HepG2 (cell line): ENCODE data around the gene SLC9A5. TPM values are rescaled to one million over a fixed set of nuclear protein-coding genes. Genes with fewer than 3 reads are reported as not detected.

Experiments used
- ATAC-seq: fragments of 200-7000 bp; cut with Tn5 transposase; 3 replicates; pipeline ENCODE4 v1.9.1; 2020; ENCODE audit warnings: mild to moderate bottlenecking, moderate library complexity
- BruUV-seq: library from RNA; stranded (reverse); fragments of 400-500 nt; replicated peaks from 2 replicates; lab custom pipeline; 2021; lab: Mats Ljungman, UMichigan
- CTCF ChIA-PET: fragments of 300-600 bp; formaldehyde crosslinking; extraction: SDS; loops from one replicate; lab custom pipeline; 2021; ENCODE audit warnings: low total read pairs, inconsistent platforms, low intra/inter-chr PET ratio; lab: Yijun Ruan, JAX
- POLR2A ChIA-PET: fragments of 350-600 bp; sonication (Branson Sonifier 250); formaldehyde crosslinking; loops from one replicate; lab custom pipeline; 2020; ENCODE audit warnings: antibody characterized with exemption, inconsistent platforms; lab: Yijun Ruan, JAX
- DNase-seq: peaks from one replicate; pipeline ENCODE4 v3.0.0-alpha.2; 2015; ENCODE audit warnings: low spot score
- FAIRE-seq: peaks from 3 replicates; lab custom pipeline; 2011; peaks lifted over from hg19 to GRCh38; lab: Jason Lieb, UNC
- H2AFZ ChIP-seq: one replicate; pipeline ENCODE4 v1.6.1; 2011; ENCODE audit warnings: low read length, inconsistent platforms
- H3K27ac ChIP-seq: fragments of 300-600 bp; 3 replicates; pipeline ENCODE4 v1.8.0; 2011; ENCODE audit warnings: mixed run types, mild to moderate bottlenecking, mixed read lengths, low read length, inconsistent platforms; ENCODE audit not compliant: insufficient read depth; ENCODE audit errors: extremely low read length
- H3K27me3 ChIP-seq, 2 experiments: fragments of 200-600 bp in 1 of 2; 2 replicates in 1 of 2; 3 replicates in 1 of 2; pipeline versions ENCODE4 v1.6.0 to v1.8.0; 2011; ENCODE audit warnings: low read length in 2 of 2, mild to moderate bottlenecking in 2 of 2, moderate library complexity in 2 of 2, inconsistent platforms in 1 of 2; ENCODE audit not compliant: insufficient read depth in 2 of 2, control insufficient read depth in 1 of 2
- H3K36me3 ChIP-seq, 2 experiments: fragments of 200-600 bp in 1 of 2; replicated peaks in 1 of 2; 2 replicates in 1 of 2; 3 replicates in 1 of 2; pipeline versions ENCODE4 v1.5.1 to v1.8.0; 2011; ENCODE audit warnings: low read length in 2 of 2, inconsistent platforms in 1 of 2; ENCODE audit not compliant: insufficient read depth in 2 of 2, control insufficient read depth in 1 of 2
- H3K4me1 ChIP-seq: 2 replicates; pipeline ENCODE4 v1.5.1; 2012; ENCODE audit warnings: low read length, inconsistent platforms; ENCODE audit not compliant: insufficient read depth
- H3K4me2 ChIP-seq: 2 replicates; pipeline ENCODE4 v1.6.0; 2011; ENCODE audit warnings: low read depth, low read length, inconsistent platforms
- H3K4me3 ChIP-seq, 3 experiments: fragments of 200-600 bp in 1 of 3; sonication (generic), shearing (Covaris generic) in 1 of 3; replicated peaks in 1 of 3; 2 replicates each; pipeline ENCODE4 v1.5.1; 2011 to 2016; ENCODE audit warnings: low read length in 3 of 3, inconsistent platforms in 2 of 3, low read depth in 2 of 3, mild to moderate bottlenecking in 2 of 3, control low read depth in 1 of 3, mixed read lengths in 1 of 3; ENCODE audit not compliant: insufficient read depth in 1 of 3
- H3K79me2 ChIP-seq: one replicate; pipeline ENCODE4 v1.6.1; 2011; ENCODE audit warnings: low read length, inconsistent platforms; ENCODE audit not compliant: insufficient read depth
- H3K9ac ChIP-seq: 2 replicates; pipeline ENCODE4 v1.6.0; 2011; ENCODE audit warnings: mild to moderate bottlenecking, low read depth, low read length, inconsistent platforms; ENCODE audit not compliant: insufficient read depth
- H3K9me3 ChIP-seq: 2 replicates; pipeline ENCODE4 v1.5.1; 2012; ENCODE audit warnings: mild to moderate bottlenecking, low read length
- H4K20me1 ChIP-seq: 2 replicates; pipeline ENCODE4 v1.6.0; 2011; ENCODE audit warnings: inconsistent platforms, mild to moderate bottlenecking, low read length, moderate library complexity; ENCODE audit not compliant: insufficient read depth
- HOXA5 ChIP-seq: sonication (generic); formaldehyde crosslinking; IDR thresholded peaks from 2 replicates; pipeline ENCODE4 v1.4.0; 2020; ENCODE audit warnings: missing genetic modification reagents
- MYNN ChIP-seq: sonication (generic); formaldehyde crosslinking; IDR thresholded peaks from 2 replicates; pipeline ENCODE4 v1.4.0; 2020; ENCODE audit warnings: mild to moderate bottlenecking, low read depth, missing genetic modification reagents
- ONECUT2 ChIP-seq: sonication (generic); formaldehyde crosslinking; IDR thresholded peaks from 2 replicates; pipeline ENCODE4 v1.4.0; 2020; ENCODE audit warnings: missing genetic modification reagents
- TEAD2 ChIP-seq: sonication (generic); formaldehyde crosslinking; IDR thresholded peaks from 2 replicates; pipeline ENCODE4 v1.9.0; 2021; ENCODE audit warnings: missing genetic modification reagents
- ZFAT ChIP-seq: sonication (generic); formaldehyde crosslinking; conservative IDR thresholded peaks from 2 replicates; pipeline ENCODE4 v1.8.1; 2023; ENCODE audit warnings: missing genetic modification reagents, inconsistent platforms
- WGBS: methylation state at CpG from one replicate; pipeline ENCODE4 v1.1.6; 2017; ENCODE audit warnings: low lambda C conversion rate; 5-methylcytosine and 5-hydroxymethylcytosine counted together
- in situ Hi-C: cut with HindIII; loops from 2 replicates; pipeline ENCODE4 v1.10.0; 2017; ENCODE audit warnings: low pct_unique_long_range_greater_than_20kb; ENCODE audit not compliant: extremely low pct_ligation_motif_present
- intact Hi-C: fragments of 100-400 bp; cut with micrococcal nuclease; formaldehyde crosslinking; loops from one replicate; pipeline ENCODE4 v1.10.0; 2022; ENCODE audit not compliant: unreplicated experiment
- polyA plus RNA-seq, 8 experiments: library from polyadenylated mRNA; depleted of rRNA in 3 of 8; stranded (reverse) in 7 of 8; unstranded in 1 of 8; fragments of >200 nt; fragmentation: Illumina TruSeq in 4 of 8; extraction: Trizol in 4 of 8; gene quantifications; 2 replicates each; pipeline versions ENCODE4 v1.2.1 to v1.2.3, GENCODE V29; 2011 to 2016; ENCODE audit warnings: low read depth in 4 of 8, missing spikeins in 1 of 8, mixed read lengths in 1 of 8; ENCODE audit not compliant: insufficient read depth in 1 of 8
- total RNA-seq, 5 experiments: library from RNA; depleted of rRNA; stranded (reverse); fragments of >200 nt; fragmentation: Illumina TruSeq; extraction: Trizol; gene quantifications; 2 replicates each; pipeline ENCODE4 v1.2.3, GENCODE V29; 2016; ENCODE audit warnings: low read depth in 1 of 5
- TF ChIP-seq, protein P1 (sequence below): sonication (generic); formaldehyde crosslinking; IDR thresholded peaks from 2 replicates; pipeline ENCODE4 v1.4.0; 2020; ENCODE audit warnings: missing genetic modification reagents
- TF ChIP-seq, protein P2 (sequence below): sonication (generic); formaldehyde crosslinking; IDR thresholded peaks from 2 replicates; pipeline ENCODE4 v1.5.0; 2020; ENCODE audit warnings: mild to moderate bottlenecking, missing genetic modification reagents, moderate library complexity
- TF ChIP-seq, protein P3 (sequence below): conservative IDR thresholded peaks from 2 replicates; pipeline ENCODE4 v1.6.1; 2018; ENCODE audit warnings: missing genetic modification reagents
- TF ChIP-seq, protein P4 (sequence below): sonication (generic); formaldehyde crosslinking; IDR thresholded peaks from 2 replicates; pipeline ENCODE4 v1.4.0; 2020; ENCODE audit warnings: mild to moderate bottlenecking, missing genetic modification reagents
- TF ChIP-seq, protein P5 (sequence below): fragments of 450-650 bp; IDR thresholded peaks from 2 replicates; pipeline ENCODE4 v1.6.1; 2016

Gene SLC9A5
- total and polyA plus RNA-seq, 2 of the 13 experiments (the other 11 are each of a cell fraction or from before 2014, with no cell fraction given), result 0.58 to 1.4 TPM

DNA sequence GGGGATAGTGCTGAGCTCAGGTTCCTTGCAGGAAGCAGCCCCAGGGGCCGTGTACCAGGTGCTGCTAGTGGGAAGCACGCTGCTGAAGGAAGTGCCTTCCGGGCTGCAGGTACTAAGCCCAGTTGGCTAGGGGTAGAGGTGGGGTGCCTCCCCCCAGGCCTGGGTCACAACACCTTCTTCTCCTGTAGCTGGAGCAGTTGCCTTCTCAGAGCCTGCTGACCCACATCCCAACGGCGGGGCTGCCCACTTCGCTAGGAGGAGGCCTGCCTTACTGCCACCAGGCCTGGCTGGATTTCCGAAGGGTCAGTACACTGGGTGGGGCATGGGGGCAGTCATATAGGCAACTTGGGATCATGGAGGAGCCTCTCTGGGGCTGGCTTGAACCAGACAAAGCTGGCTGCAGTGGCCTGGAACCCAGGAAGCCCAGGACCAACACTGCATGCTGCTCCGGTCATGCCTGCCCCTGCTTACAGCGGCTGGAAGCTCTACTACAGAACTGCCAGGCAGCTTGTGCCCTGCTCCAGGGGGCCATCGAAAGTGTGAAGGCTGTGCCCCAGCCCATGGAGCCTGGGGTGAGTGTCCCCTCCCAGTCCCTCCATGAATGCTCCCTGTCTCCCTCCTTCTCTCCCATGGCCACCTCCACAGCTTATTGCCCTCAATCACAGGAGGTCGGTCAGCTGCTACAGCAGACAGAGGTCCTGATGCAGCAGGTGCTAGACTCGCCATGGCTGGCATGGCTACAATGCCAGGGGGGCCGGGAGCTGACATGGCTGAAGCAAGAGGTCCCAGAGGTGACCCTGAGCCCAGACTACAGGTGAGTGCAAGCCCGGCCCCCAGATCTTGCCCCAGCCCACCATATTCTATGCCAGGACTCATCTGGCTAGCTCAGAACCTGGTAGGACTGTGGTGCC is 33.0 kb downstream of the SLC9A5 start (continued):
- TF ChIP-seq, protein P1, sequence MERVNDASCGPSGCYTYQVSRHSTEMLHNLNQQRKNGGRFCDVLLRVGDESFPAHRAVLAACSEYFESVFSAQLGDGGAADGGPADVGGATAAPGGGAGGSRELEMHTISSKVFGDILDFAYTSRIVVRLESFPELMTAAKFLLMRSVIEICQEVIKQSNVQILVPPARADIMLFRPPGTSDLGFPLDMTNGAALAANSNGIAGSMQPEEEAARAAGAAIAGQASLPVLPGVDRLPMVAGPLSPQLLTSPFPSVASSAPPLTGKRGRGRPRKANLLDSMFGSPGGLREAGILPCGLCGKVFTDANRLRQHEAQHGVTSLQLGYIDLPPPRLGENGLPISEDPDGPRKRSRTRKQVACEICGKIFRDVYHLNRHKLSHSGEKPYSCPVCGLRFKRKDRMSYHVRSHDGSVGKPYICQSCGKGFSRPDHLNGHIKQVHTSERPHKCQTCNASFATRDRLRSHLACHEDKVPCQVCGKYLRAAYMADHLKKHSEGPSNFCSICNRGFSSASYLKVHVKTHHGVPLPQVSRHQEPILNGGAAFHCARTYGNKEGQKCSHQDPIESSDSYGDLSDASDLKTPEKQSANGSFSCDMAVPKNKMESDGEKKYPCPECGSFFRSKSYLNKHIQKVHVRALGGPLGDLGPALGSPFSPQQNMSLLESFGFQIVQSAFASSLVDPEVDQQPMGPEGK (CRISPR knock-in tag), result no peak

DNA sequence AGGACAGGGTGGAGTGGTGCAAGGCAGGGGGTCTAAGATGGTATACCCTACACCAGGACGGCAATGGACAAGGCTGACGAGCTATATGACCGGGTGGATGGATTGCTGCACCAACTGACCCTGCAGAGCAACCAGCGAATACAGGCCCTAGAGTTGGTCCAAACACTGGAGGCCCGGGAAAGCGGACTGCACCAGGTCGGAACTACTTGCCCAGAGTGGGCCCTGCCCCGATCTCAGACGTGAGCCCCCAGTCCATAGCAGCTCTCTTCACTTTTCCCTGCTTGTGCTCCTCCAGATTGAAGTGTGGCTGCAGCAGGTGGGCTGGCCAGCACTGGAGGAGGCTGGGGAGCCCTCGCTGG is 33.6 kb downstream of the SLC9A5 start:
- H3K27me3 ChIP-seq, result no peaks in the 10 kb centered on the region
- no peaks in the 10 kb centered on the region for H4K20me1 ChIP-seq
- in situ Hi-C loops, result no loop called here
- no TSS peak for BruUV-seq
- intact Hi-C loops, result no loop called here
- no peak overlapping the region for H3K4me3 ChIP-seq
- FAIRE-seq (no peak), ATAC-seq (no peak)
- H2AFZ ChIP-seq, result no peak overlapping the region
- peaks cover 4% of the 10 kb centered on the region for H3K79me2 ChIP-seq
- CTCF ChIA-PET, result no interaction called here
- no peak for TF ChIP-seq MYNN (CRISPR knock-in tag)
- TF ChIP-seq, protein P2, sequence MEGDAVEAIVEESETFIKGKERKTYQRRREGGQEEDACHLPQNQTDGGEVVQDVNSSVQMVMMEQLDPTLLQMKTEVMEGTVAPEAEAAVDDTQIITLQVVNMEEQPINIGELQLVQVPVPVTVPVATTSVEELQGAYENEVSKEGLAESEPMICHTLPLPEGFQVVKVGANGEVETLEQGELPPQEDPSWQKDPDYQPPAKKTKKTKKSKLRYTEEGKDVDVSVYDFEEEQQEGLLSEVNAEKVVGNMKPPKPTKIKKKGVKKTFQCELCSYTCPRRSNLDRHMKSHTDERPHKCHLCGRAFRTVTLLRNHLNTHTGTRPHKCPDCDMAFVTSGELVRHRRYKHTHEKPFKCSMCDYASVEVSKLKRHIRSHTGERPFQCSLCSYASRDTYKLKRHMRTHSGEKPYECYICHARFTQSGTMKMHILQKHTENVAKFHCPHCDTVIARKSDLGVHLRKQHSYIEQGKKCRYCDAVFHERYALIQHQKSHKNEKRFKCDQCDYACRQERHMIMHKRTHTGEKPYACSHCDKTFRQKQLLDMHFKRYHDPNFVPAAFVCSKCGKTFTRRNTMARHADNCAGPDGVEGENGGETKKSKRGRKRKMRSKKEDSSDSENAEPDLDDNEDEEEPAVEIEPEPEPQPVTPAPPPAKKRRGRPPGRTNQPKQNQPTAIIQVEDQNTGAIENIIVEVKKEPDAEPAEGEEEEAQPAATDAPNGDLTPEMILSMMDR, result no peak
- TF ChIP-seq, protein P3, sequence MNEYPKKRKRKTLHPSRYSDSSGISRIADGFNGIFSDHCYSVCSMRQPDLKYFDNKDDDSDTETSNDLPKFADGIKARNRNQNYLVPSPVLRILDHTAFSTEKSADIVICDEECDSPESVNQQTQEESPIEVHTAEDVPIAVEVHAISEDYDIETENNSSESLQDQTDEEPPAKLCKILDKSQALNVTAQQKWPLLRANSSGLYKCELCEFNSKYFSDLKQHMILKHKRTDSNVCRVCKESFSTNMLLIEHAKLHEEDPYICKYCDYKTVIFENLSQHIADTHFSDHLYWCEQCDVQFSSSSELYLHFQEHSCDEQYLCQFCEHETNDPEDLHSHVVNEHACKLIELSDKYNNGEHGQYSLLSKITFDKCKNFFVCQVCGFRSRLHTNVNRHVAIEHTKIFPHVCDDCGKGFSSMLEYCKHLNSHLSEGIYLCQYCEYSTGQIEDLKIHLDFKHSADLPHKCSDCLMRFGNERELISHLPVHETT (CRISPR knock-in tag), result no peak
- no peak for TF ChIP-seq HOXA5 (CRISPR knock-in tag)
- TF ChIP-seq, protein P4, sequence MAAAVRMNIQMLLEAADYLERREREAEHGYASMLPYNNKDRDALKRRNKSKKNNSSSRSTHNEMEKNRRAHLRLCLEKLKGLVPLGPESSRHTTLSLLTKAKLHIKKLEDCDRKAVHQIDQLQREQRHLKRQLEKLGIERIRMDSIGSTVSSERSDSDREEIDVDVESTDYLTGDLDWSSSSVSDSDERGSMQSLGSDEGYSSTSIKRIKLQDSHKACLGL (CRISPR knock-in tag), result no peak
- TF ChIP-seq TEAD2, result no peak
- no peak for TF ChIP-seq ZFAT (CRISPR knock-in tag)
- TF ChIP-seq ONECUT2 (CRISPR knock-in tag), result no peak
- TF ChIP-seq, protein P5, sequence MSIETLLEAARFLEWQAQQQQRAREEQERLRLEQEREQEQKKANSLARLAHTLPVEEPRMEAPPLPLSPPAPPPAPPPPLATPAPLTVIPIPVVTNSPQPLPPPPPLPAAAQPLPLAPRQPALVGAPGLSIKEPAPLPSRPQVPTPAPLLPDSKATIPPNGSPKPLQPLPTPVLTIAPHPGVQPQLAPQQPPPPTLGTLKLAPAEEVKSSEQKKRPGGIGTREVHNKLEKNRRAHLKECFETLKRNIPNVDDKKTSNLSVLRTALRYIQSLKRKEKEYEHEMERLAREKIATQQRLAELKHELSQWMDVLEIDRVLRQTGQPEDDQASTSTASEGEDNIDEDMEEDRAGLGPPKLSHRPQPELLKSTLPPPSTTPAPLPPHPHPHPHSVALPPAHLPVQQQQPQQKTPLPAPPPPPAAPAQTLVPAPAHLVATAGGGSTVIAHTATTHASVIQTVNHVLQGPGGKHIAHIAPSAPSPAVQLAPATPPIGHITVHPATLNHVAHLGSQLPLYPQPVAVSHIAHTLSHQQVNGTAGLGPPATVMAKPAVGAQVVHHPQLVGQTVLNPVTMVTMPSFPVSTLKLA, result no peak
- TF ChIP-seq, all 625 proteins: peak for 0
- Histone ChIP-seq H3K36me3 (0 out of 5 replicates have a peak, but pooled peaks cover 0 to under 1% of the 10 kb centered on the region in 2 experiments), H3K27ac (no peak overlapping the region), H3K4me1 (peaks cover 22% of the 10 kb centered on the region), H3K9me3 (no peaks in the 10 kb centered on the region), H3K9ac (no peak overlapping the region), H3K4me2 (no peak overlapping the region)
- POLR2A ChIA-PET, result interaction anchor here (0.6 kb wide), 1 partner anchor 166 kb away, joined by 3 read pairs; no protein-coding TSS in a partner anchor
- WGBS, result 89% methylated on average over 5 of the region's 10 CpGs
- no peak for DNase-seq
